Measurements from ENCODE around the gene NIFK. TPM values are rescaled to one million over a fixed set of nuclear protein-coding genes. Genes with fewer than 3 reads are reported as not detected.

NIFK gene
- polyA plus RNA-seq (2011; rRNA removed), result 34.1 and 52.8 TPM in 2 replicates
- polyA minus RNA-seq (2011; rRNA and poly(A)+ RNA removed), result 12.0 and 15.0 TPM in 2 replicates

DNA sequence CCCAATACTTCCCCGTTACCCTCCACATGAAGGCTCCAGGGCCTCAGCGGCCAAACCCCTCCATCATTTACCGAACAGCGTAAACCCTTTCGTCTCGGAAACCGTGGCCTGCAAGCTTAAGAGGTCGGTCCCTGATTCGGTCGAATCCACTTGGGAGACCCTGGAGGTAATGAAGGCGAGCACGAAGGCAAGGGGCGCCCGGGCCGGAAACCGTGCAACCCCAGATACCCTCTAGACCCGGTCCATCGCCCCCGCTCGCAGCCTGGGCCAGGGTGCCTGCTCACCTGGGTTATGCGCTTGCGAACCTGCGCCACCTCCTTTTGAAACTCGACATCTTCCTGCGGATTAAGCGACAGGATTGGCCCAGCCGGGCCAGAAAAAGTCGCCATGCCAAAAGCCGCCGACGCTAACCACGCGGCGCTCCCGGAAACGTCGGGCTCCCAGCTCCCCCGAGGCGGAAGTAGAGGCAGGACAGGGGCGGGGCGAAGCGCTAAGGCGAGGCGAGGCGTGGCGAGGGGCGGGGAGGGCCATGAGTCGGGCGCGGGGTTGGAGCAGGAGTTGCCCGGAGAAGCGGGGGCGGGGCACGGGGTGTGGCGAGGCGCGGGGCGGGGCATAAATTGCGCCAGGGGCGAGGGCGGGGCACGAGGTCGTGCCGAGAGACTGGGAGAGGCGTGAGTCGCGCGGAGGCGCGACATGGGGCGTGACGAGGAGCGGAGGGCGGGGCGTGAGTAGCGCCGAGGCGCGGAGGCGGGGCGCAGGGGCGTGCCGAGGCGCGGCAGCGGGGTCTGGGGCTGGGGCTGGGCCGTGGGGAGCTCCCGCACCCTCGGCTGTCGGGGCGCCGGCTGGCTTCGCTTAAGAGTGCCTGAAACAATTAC, at the start of gene NIFK:
Gene NIFK, minus strand, starts transcription at position 414 of the 875 bp plus-strand sequence. Its CDS starts 25 bp downstream, at position 389.
- Histone ChIP-seq H3K9me3 (ENCODE audit: control insufficient read depth, insufficient read depth, low read length) (no peaks in the 10 kb centered on the region; the same call in 1 of the 2 replicates), H3K4me3 (ENCODE audit: low read depth, low read length) (peak within 1 kb of the TSS; percentile 98), H3K27me3 (ENCODE audit: control insufficient read depth, insufficient read depth, low read length) (no peaks in the 10 kb centered on the region), H3K27ac (ENCODE audit: low read depth, low read length) (peak within 1 kb of the TSS; percentile 68)
- ChIA-PET POLR2A (interaction anchor here (0.6 to 2.2 kb wide), 5 partner anchors 31 to 206 kb away, joined by 3 to 30 read pairs (median 4); partner anchors contain the start of genes CLASP1 and RNU4ATAC), CTCF (interaction anchor here (0.9 to 2.2 kb wide), 5 partner anchors 51 to 380 kb away, joined by 3 to 16 read pairs (median 4); partner anchors contain the start of gene RNU4ATAC)
- DNase-seq (ENCODE audit: low read depth, low spot score), result peak; percentile 90
- TF ChIP-seq, protein P1, sequence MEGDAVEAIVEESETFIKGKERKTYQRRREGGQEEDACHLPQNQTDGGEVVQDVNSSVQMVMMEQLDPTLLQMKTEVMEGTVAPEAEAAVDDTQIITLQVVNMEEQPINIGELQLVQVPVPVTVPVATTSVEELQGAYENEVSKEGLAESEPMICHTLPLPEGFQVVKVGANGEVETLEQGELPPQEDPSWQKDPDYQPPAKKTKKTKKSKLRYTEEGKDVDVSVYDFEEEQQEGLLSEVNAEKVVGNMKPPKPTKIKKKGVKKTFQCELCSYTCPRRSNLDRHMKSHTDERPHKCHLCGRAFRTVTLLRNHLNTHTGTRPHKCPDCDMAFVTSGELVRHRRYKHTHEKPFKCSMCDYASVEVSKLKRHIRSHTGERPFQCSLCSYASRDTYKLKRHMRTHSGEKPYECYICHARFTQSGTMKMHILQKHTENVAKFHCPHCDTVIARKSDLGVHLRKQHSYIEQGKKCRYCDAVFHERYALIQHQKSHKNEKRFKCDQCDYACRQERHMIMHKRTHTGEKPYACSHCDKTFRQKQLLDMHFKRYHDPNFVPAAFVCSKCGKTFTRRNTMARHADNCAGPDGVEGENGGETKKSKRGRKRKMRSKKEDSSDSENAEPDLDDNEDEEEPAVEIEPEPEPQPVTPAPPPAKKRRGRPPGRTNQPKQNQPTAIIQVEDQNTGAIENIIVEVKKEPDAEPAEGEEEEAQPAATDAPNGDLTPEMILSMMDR (IDR thresholded peaks at IDR 0.05; ENCODE audit: low read depth, low read length), result no peak

DNA sequence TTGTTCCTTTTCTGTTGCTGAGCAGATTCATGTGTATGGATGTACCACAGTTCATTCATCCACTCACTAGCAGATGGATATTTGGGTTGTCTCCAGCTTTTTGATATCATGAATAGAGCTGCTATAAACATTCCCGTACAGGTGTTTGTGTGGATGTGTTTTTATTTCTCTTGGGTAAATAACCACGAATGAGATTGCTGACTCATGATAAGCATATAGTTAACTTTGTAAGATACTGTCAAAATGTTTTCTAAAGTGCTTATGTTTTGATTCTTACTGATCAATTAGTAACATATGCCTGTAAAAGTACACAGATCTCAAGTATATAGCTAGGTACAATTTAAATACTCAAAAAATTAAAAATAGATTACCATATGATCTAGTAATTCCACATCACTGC, 46.5 kb upstream of the NIFK start:
- H3K27me3 ChIP-seq (ENCODE audit: control insufficient read depth, insufficient read depth, low read length), result peaks cover 27% of the 10 kb centered on the region
- no peak for DNase-seq (ENCODE audit: low read depth, low spot score)
- ChIA-PET CTCF (no interaction called here), POLR2A (no interaction called here)
- no peak overlapping the region for H3K27ac ChIP-seq (ENCODE audit: low read depth, low read length)
- H3K4me3 ChIP-seq (ENCODE audit: low read depth, low read length), result no peak overlapping the region
- no peaks in the 10 kb centered on the region; the same call in 1 of the 2 replicates for H3K9me3 ChIP-seq (ENCODE audit: control insufficient read depth, insufficient read depth, low read length)
- TF ChIP-seq, protein P1 (IDR thresholded peaks at IDR 0.05; ENCODE audit: low read depth, low read length), result no peak

DNA sequence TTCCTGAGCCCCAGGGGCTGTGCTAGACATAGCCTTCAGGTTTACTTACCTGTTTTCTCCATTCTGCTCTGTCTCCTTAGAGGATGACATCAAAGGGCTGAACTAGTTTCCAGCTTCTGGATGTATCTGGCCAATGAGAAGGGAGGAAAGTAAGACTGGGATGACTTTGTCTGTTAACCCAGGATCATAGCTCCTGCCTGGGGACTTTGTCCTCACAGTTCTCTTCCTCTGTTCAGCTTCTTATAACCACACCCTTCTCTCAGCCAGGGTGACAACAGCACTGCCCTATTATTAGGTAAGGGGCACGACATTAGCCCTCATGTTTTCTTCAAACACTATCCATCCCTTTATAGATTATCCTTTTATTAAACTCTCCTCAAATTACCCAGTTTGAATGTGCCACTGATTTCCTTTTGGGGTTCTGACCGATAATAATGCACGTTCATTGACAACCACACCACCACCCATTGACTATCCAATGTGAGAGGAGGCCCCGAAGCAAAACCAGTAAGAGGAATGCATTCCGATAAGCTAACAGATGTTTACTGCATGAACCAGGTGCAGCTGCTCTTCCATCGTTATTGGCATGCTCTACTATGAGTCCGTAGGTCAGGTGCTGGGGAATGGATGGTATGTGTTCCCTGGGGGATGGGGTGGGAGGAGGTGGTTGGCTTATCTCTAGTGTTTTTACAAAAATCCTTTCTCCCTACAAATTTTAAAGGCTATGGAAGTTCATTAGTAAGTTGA, 42.2 kb upstream of the NIFK start:
- no peak overlapping the region for H3K4me3 ChIP-seq (ENCODE audit: low read depth, low read length)
- no peak overlapping the region for H3K27ac ChIP-seq (ENCODE audit: low read depth, low read length)
- no peaks in the 10 kb centered on the region; the same call in 1 of the 2 replicates for H3K9me3 ChIP-seq (ENCODE audit: control insufficient read depth, insufficient read depth, low read length)
- POLR2A ChIA-PET, result no interaction called here
- TF ChIP-seq, protein P1 (IDR thresholded peaks at IDR 0.05; ENCODE audit: low read depth, low read length), result no peak
- no peak for DNase-seq (ENCODE audit: low read depth, low spot score)
- CTCF ChIA-PET, result interaction anchor here (1.7 kb wide), 1 partner anchor 32 kb away, joined by 3 read pairs; no protein-coding TSS in a partner anchor
- H3K27me3 ChIP-seq (ENCODE audit: control insufficient read depth, insufficient read depth, low read length), result peaks cover 12% of the 10 kb centered on the region

DNA sequence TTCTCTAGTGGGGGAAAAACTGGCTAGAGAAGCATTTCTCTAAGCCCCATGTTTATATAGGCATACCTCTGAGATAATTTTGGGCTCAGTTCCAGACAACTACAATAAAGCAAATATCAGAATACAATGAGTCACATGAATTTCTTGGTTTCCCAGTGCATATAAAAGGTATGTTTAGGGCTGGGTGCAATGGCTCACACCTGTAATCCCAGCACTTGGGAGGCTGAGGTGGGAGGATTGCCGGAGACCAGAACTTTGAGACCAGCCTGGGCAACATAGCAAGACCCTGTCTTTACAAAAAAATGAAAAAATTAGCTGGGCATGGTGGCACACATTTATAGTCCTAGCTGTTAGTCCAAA, 41.0 kb upstream of the NIFK start:
- H3K27ac ChIP-seq (ENCODE audit: low read depth, low read length), result no peak overlapping the region
- TF ChIP-seq, protein P1 (IDR thresholded peaks at IDR 0.05; ENCODE audit: low read depth, low read length), result no peak
- peaks cover 9% of the 10 kb centered on the region for H3K27me3 ChIP-seq (ENCODE audit: control insufficient read depth, insufficient read depth, low read length)
- CTCF ChIA-PET, result interaction anchor here (1.7 kb wide), 1 partner anchor 34 kb away, joined by 3 read pairs; no protein-coding TSS in a partner anchor
- H3K4me3 ChIP-seq (ENCODE audit: low read depth, low read length), result no peak overlapping the region
- peak; percentile 26 for DNase-seq (ENCODE audit: low read depth, low spot score)
- POLR2A ChIA-PET, result no interaction called here
- H3K9me3 ChIP-seq (ENCODE audit: control insufficient read depth, insufficient read depth, low read length), result no peaks in the 10 kb centered on the region; the same call in 1 of the 2 replicates
